Peyer's patch (tissue), 4 donors: Measurements from ENCODE around the gene SPATC1L.

ENCODE experiments used
- CTCF ChIP-seq, 6 experiments: fragments of 450-650 bp in 4 of 6; fragments of 200-600 bp in 2 of 6; sonication (generic) in 1 of 6; IDR thresholded peaks; one replicate each; pipeline ENCODE4 v1.5.1; 2017 to 2019; ENCODE audit warnings: antibody characterized with exemption in 6 of 6, mild to moderate bottlenecking in 3 of 6, moderate library complexity in 1 of 6
- POLR2A ChIP-seq, 2 donors: fragments of 450-650 bp; IDR thresholded peaks; one replicate each; pipeline ENCODE4 v1.5.1; 2017; ENCODE audit warnings: antibody characterized with exemption in 2 of 2, mild to moderate bottlenecking in 2 of 2, moderate library complexity in 2 of 2

GRCh38 chr21:46181436-46181835, 2.8 kb downstream of the SPATC1L start:
- TF ChIP-seq POLR2A (IDR thresholded peaks at IDR 0.05) (no peak), CTCF (IDR thresholded peaks at IDR 0.05) (no peak)
